ENCODE results near the gene FETUB.
"Not testable (repeated sequence)": the region's sequence is repeated elsewhere in the genome, so short reads cannot be mapped to it uniquely, and the experiment has no call there.

FETUB gene

GRCh38 chr3:186680869-186681268 lies 40.7 kb downstream of the FETUB start:
- no peak for FAIRE-seq

- FAIRE-seq = no peak
Observed at GRCh38 chr3:186682812-186683211, 42.6 kb downstream of the FETUB start.

- FAIRE-seq = no peak
Observed at GRCh38 chr3:186683979-186684378, 43.8 kb downstream of the FETUB start.

DNA sequence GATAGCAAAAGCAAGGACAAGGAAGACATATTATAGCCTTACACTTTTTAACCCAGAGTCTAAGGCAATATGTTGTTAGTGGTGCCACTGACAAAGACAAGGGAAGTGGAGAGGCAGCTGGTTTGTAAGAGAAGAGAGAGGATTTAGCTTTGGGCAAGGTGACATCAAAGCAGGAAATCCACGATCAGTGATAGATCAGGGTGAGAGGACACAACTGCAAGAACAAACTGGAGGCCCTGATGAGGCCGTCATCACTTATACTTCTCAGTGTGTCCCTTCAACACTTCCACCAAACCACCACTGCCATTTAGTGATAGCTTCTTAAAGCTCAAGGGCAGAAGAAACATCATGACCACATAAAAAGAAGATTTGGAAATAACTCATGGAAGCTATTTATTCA lies 46.3 kb downstream of the FETUB start:
- not testable (repeated sequence) for FAIRE-seq

- FAIRE-seq = no peak
Observed at GRCh38 chr3:186687120-186687651, 47.0 kb downstream of the FETUB start.

DNA sequence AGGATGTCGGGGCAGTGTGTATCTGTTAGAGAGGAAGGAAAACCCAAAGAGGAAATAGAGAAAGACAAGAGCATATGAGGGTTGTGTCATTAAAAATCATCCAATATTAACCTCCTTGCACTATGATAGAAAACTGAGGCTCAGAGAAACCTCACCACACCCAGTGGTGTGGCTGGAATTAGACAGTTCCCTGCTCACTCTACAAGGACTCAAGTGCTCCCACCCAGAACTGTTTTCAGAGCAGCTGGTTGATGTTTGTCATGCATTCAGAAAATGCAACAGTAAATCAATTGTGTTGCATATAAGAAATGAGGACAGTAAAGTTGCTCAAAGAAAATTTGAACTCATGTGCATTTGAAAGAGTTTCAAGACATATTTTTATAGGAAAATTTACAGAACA lies 50.1 kb downstream of the FETUB start:
- FAIRE-seq = not testable (repeated sequence)

- FAIRE-seq = no peak
Observed at GRCh38 chr3:186691676-186692075, 51.5 kb downstream of the FETUB start.

DNA sequence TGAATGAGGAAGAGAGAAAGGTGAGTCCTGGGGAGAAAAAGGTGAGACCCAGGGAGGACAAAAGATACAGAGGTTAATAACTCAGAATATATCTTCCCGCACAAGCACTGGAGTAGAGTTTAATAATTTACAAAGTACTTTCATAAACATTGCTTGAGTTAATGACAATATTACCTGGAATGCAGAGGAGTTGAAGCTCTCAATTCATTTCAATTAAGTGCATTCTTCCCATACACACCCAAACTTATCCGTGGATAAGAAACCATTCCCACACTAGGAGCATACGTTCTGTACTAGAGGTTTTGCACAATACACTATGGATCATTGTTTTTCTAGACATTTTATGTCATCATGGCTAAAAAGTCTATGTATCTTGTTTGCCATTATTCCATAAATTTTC lies 53.6 kb downstream of the FETUB start:
- no peak for FAIRE-seq

- FAIRE-seq = no peak
Observed at GRCh38 chr3:186694288-186695032, 54.3 kb downstream of the FETUB start.

DNA sequence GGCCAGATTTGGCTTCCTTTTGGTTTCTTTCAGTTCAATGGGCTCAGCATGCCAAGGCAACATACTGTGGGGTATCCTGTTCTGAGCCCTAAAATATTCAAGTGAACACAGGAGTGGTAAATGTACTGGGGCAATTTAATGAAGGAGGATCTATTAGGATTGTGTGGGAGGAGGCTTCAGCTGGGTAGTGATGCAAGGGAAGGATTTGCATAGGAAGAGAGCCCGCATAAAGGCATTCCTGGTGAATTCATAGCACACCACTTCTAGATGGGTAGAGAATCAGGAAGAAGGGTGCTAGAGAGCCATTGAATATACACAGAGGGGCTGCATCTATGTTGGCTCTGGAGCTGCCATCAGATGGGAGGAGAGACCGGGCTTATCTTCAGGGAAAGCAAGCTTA lies 56.3 kb downstream of the FETUB start:
- no peak for FAIRE-seq

GRCh38 chr3:186697510-186697909 lies 57.3 kb downstream of the FETUB start:
- FAIRE-seq = no peak

GRCh38 chr3:186700267-186700666 lies 60.1 kb downstream of the FETUB start:
- FAIRE-seq = no peak

DNA sequence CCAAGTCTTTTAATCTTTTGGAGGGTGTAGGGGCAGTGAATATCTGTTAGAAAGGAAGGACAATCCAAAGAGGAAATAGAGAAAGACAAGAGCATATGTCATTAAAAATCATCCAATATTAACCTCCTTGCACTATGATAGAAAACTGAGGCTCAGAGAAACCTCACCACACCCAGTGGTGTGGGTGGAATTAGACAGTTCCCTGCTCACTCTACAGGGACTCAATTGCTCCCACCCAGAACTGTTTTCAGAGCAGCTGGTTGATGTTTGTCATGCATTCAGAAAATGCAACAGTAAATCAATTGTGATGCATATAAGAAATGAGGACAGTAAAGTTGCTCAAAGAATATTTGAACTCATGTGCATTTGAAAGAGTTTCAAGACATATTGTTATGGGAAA lies 62.3 kb downstream of the FETUB start:
- FAIRE-seq = not testable (repeated sequence)

All from islet of Langerhans (tissue), 1 donor.